ENCODE data around the gene RPL10A.

The RPL10A gene

DNA sequence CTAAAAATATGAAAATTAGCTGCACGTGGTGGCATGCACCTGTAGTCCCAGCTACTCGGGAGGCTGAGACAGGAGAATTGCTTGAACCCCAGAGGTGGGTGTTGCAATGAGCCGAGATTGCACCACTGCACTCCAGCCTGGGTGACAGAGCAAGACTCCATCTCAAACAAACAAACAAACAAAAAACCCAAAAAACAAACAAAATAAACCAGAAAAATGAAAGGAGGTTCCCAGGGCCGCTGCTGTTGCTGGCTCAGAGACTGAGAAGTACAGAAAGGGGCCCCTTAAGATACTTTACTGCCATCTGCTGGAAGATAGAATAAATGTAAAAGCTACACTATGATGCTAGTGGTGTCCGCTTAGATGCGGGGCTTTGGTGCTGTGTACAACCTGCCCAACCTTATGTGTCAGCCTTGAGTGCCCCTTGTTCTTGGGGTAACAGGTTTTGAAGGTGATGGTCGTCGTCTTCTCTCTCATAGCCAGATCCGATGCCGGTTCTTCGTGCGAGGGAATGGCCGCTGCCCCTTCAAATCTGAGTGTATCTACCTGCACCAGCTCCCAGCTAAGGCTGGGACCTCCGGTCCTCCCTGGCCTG lies 18.8 kb upstream of the RPL10A start:
- peak; percentile 18 for DNase-seq

DNA sequence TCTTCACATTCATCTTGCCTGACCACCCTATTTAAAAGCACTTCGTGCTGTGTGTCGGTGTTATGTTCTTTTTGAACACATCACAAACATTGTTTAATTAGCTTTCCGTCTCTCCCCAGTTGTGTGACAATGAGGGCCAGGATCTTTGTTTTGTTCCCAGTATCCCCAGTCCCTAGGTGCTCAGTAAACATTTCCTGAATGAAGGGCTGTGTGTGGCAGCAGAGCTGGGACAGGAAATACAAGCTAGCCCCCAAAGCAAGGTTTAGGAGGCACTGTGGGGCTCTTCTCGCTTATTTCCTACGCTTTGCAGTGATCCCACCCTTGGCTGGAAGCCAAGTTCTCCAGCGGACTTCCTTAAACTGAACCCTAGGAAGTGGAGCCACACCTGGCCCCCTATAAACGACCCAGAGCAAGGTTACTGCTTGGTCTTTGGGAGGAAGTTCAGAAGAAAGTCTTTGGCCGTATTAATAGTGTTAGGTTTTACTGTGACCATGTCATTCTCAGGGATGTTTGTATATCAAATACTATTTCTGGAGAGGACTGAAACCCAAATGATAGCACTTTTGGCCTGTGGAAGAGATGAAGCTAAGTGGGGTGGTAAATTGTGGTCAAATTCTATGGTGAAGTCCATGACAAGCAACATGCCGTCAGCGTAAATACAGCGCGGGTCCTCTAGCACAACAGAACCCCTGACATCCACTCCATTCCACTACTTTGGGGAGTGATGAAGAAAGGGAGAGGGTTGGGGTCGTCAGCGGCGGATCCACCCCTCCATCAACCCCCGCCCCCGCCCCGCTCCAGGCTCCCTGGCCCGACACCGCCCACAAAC lies 16.6 kb upstream of the RPL10A start:
- DNase-seq = no peak

- peak; percentile 91 for DNase-seq
Measured at GRCh38 chr6:35452183-35453090, 15.8 kb upstream of the RPL10A start, which contains the start of gene FANCE. Gene FANCE (plus strand): TSS chr6:35452338. CDS start chr6:35452546, 208 bp downstream.

DNA sequence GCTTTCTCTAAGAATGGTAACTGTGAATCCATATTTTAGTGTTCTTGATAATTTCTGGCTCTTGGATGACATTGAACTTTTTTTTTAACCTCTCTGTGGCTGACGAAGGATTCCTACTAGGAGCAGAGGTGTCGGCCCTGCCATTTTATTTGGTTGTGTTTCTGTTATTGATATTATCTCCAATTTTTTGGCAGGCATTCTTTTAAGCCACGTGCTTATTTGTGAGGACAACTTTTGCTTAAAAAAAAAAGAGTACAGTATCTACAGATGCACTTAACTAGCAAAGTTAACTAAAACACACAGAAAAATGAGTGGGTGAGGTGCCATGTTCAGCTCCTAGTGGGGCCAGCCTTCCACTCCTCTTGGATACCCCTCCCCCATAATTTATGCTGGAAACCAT lies 15.0 kb upstream of the RPL10A start:
- no peak for DNase-seq

GRCh38 chr6:35454391-35455110 lies 13.7 kb upstream of the RPL10A start:
- no peak for DNase-seq

DNA sequence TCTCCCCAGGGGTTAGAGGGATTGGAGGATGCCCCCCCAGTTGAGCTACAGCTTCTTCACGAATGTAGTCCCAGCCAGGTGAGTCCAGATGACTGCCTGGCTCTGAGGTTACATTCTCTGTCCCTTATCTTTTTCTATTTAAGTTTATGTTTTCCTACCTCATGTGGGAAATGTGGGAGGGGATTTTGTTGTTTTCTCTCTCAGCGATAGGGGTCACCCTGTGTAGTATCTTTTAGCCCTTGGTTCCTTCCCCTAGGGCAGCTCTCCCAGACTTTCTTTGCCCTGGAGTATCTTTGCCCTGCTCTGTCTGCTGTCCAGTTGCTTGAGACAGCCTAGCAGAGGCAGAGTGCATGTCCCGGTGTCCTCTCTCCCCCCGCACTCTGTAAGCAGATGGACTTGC lies 10.3 kb upstream of the RPL10A start:
- no peak for DNase-seq

DNA sequence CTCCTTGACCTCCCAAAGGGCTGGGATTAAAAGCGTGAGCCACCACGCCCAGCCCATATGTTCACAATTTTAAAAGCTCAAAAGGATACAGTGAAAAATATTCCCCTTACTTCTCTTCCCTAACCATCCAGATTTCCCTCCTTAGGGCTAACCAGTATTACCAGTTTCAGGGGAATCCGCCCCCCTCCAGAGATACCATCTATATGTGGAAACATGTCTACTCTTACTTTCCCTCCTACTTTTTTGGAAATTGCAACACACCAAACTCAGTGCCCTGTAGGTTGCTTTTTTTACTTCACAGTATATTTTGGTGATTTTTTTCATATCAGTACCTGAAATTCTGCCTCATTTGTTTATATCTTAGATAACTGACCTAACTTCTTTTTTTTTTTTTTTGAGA lies 6.9 kb upstream of the RPL10A start:
- DNase-seq = no peak

GRCh38 chr6:35463292-35463691 lies 4.9 kb upstream of the RPL10A start:
- DNase-seq = no peak

DNA sequence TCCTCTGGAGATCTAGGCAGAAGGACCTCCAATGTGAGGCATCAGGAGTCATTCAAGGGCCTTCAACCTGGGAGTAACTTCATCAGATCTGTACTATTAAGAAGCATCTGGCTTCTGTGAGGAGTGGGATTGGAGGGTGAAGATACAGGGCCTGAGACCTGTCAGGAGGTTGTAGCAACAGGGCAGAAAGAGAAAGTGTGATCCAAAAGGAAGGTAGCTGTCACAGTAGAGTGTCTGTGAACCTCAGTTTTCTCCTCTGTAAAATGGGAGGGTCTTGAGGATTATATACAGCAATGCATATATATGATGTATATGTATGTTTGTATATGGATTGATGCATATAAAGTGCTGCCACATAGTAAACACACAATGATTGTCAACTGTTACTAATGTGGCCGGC lies 2.6 kb upstream of the RPL10A start:
- DNase-seq = no peak

GRCh38 chr6:35468980-35469750 lies 964 bp downstream of the RPL10A start:
- DNase-seq = no peak

DNA sequence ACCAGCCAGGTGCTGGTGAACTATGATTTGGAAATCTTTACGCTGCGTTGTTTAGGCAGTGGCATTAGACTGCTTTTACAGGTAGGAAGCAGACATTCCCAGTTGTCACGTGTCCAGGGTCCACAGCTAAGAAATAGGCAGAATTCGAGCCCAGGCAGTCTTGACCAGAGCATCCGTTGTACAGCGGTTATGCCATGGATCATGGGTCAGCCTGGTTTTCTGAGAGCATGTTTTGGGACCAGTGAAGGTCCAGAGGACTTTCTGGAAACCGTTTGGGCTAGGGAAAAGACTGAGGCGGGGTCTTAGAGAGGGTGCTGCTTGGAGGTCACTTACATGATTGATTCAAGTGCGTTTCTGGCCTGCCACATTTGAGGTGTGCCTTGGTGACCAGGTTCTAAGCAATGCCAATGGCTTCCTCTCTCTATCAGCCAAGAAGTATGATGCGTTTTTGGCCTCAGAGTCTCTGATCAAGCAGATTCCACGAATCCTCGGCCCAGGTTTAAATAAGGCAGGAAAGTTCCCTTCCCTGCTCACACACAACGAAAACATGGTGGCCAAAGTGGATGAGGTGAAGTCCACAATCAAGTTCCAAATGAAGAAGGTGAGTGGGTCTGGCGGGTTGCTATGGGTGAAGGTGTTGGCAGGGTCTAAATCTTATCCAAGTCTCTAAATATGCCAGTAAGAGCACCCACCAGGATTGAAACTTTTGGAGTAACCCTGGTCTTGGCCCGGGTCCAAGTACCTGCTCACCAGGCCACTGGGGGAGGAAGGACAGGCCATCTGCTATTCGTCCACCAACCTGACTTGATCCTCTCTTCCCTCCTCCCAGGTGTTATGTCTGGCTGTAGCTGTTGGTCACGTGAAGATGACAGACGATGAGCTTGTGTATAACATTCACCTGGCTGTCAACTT lies 1.8 kb downstream of the RPL10A start:
- no peak for DNase-seq

DNA sequence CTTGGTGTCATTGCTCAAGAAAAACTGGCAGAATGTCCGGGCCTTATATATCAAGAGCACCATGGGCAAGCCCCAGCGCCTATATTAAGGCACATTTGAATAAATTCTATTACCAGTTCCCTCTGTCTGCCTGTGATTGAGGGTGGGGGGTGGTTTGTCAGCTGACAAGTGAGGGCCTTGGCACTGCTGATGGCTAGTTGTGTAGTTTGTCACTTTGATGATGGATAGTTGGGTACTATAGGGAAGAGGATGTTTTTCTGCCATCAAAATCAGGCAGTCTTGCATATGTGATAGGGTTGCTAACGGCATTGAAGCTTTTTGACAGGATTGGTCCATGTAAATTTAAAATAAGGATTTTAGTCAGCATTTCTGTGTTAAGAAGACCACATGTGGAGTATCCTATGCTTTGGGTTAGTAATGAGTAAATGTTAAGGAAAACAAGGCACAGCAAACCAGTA lies 2.5 kb downstream of the RPL10A start:
- no peak for DNase-seq

DNA sequence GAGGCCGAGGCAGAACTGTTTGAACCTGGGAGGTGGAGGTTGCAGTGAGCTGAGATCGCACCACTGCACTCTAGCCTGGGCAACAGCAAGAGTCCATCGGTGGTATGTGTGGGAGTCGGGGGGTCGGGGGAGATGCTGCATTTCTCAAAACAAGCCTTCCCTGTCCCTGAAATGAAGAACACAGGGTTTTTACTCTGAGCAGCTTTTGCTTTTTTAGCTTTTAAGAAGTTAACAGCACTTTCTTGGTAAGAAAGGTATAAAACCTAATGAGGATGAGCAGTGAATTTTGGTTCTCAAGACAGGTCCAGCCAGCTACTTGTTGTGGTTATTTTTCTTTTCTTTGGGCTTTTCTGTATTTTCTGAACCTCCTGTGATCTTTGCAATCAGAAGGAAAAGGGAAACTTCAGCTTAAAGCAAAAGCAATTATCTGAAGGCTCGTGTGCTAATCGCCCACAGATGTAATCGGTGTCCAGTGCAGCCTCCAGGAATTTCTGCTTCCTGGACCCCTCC lies 3.7 kb downstream of the RPL10A start:
- DNase-seq = no peak

DNA sequence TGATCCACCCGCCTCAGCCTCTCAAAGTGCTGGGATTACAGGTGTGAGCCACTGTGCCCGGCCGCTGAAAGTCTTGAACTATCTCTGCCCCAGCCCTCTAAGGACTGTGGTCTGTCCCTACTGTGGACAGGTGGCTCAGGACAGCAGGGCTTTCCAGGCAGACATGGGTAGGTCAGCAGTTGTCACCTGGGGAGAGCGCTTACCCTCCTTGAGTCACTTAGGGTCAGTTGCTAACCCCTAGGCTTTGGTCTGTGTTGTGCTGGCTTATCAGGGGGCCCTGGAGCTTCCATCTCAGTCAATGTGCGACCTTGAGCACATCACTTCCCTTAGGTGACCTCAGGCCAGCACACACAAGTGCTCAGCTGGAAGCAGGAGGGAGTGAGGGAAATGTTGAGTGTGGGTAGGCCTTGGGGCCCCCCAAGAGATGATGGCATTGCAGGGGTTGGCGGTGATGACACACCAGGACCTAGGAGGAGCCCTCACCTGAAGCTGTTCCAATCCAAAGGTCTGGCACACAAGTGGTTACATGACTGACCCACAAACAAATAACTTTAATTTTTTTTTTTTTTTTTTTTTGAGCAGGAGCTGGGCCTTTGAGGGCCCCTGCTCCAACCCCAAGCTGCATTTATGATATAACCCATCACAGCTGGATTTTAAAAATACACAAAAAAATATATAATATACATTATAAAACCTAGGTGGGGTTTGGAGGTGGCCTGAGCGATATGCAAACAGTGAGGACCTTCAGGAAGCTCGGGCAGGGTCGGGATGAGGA lies 5.1 kb downstream of the RPL10A start:
- DNase-seq = peak; percentile 35

GRCh38 chr6:35473850-35474130 lies 5.6 kb downstream of the RPL10A start:
- DNase-seq = no peak

DNA sequence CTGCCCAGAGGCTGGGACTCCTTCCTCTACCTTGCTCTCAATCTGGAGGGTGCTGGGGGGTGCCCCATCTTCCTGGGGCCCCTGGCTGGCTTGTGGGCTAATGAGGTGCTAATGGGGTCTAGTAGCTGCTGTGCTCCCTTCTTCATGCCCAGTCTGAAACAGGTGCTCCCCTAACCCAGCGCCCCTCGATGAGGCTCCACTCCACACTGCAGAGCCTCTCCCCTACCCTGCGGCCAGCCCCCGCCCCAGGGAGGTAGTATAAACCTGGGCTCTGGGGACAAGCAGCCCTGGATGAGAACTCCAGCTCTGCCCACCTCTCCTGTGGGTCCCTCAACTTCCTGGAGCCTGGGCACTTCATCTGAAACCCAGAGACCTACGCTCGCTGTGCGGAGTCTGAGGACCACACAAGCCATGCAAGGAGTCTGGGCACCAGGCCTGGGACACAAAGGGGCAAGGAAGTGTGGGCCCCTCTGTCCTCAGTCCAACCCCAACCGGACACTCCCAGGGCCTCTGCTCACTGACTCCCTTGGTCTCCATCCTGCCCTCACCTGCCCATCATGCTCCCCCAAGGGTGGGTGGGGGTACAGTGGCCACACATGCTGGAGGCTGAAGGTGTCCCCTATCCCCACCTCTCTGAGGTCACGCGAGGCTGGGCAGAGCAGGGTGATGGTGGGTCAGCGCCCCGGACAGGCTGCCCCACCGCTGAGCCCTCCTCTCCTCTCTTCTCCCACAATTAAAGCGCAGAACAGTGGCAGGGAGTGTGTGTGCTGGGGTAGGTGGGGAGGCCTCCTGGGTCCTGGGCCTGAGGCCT lies 6.1 kb downstream of the RPL10A start:
- no peak for DNase-seq

DNA sequence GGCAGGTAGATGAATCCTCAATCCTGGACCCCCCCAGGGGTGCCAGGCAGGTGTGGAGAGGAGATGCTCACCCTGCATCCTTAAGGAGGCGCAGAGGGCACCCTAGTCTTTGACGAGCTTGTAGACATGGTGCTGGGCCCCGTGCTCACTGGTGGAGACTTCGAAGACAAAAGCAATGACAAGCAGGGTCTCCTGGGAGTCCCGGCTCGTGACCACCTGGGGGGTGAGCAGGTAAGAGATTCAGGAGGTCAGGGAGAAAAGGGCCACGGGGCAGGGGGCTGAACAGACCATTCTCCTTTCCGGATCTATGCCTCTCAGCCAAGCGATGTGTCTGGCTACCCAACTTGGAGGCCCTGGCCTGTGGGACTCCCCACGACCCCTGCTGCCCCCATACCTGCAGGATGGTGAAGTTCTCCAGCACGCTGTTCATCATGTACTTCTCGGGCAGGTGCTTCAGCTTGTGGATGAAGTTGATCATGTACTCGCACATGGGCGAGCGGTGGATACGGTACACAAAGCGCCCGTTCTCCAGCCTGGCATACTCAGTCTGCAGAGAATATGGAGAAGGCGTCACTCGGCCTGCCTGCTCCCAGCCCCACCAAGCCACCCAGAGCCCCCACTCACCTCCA lies 6.9 kb downstream of the RPL10A start:
- DNase-seq = no peak

GRCh38 chr6:35475573-35475972 lies 7.4 kb downstream of the RPL10A start:
- no peak for DNase-seq

DNA sequence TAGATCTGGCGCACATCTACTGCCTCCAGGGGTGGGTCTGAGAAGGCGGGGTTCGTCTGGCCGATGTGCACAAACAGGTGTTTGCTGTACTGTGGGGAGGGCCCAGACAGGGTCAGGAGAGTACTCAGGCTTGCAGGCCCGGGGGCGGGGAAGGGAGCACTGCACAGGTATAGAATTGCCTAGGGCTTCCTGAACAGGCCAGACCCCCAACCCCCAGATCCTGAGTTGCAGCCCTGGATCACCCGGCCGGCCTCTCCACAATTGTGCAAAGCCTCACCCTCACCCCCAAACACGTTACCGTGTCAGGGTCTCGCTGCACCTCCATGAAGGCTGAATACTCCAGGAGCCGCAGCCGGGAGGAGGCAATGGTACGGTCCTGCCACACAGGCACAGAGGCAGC lies 7.8 kb downstream of the RPL10A start:
- DNase-seq = no peak

Data from stimulated activated CD4-positive, alpha-beta T cell treated with anti-CD3 and anti-CD28 coated beads, Interleukin-1b, Interleukin-23, amount 100 ng/mL, for 48 hours (primary cell).